Measurements from ENCODE around the gene GRIN2D.

Gene GRIN2D

DNA sequence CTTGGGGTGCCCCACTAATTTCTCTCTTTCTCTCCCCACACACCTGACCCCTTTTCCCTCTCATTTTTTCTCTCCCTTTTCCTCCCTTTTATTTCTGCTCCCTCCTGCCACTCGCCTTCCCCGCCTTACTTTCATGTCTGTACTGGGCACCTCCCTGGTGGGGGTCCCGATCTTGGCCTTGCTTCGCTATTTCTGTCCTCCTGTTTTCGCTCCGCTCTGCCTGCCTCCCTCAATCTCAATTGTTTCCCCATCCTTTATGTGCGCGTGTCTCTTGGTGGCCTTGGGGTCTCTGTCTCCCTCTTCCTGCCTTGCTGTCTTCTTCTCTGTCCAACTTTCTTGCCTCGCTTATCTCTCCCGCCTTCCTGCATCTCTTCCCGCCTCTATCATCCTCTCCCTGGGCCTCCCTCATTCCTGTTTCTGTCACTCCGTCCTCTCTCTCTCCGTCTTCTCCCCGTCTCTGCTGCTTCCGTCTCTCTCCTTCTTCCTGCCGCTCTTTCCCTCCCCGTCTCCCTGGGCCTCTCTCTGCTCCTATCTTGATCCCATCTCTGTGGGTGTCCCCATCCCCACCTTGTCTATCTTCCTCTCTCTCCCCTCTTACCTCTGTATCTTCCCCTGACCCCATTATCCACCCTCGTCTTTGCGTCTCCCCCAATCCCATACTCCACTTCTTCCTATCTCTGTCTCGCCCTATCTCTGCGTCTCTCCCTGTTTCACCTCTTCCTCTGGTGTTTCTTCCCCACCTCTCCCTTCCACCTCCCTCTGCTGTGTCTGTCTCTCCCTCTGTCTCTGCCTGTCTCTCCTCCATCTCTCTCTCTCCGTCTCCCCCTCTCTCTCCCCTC, 4.0 kb downstream of the GRIN2D start:
- DNase-seq (ENCODE audit: low spot score): no peak

DNA sequence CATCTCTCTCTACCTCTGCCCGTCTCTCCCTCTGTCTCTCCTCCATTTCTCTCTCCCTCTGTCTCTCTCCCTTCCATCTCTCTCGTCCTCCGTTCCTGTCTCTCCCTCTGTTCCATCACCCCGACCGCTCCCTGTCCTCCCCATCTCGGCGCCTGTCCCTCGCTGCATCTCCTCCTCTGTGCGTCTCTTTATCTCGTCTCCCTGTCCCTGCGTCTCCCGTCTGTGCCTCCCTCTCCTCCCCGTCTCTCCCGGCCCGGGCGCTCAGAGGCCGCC, 4.6 kb downstream of the GRIN2D start:
- DNase-seq (ENCODE audit: low spot score): no peak

DNA sequence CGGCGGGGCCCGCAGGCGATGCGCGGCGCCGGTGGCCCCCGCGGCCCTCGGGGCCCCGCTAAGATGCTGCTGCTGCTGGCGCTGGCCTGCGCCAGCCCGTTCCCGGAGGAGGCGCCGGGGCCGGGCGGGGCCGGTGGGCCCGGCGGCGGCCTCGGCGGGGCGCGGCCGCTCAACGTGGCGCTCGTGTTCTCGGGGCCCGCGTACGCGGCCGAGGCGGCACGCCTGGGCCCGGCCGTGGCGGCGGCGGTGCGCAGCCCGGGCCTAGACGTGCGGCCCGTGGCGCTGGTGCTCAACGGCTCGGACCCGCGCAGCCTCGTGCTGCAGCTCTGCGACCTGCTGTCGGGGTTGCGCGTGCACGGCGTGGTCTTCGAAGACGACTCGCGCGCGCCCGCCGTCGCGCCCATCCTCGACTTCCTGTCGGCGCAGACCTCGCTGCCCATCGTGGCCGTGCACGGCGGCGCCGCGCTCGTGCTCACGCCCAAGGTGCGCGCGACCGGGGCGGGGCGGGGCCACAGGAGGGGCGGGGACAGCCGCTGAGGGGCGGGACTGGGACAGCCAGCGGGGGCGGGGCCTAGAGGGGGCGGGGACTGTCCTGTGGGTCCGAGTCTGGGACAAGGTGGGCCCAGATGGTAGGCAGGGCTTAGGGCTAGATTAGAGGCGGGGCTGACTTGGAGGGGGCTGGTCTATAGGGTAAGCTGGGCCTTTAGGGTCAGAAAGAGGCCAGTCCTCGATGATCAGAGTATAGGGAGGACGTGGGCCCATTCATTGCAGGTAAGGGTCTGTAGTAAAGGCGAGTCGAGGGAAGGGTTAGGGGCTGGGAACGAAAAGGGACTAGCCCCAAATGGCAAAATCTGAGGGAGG, 5.1 kb downstream of the GRIN2D start:
- DNase-seq (ENCODE audit: low spot score): no peak

DNA sequence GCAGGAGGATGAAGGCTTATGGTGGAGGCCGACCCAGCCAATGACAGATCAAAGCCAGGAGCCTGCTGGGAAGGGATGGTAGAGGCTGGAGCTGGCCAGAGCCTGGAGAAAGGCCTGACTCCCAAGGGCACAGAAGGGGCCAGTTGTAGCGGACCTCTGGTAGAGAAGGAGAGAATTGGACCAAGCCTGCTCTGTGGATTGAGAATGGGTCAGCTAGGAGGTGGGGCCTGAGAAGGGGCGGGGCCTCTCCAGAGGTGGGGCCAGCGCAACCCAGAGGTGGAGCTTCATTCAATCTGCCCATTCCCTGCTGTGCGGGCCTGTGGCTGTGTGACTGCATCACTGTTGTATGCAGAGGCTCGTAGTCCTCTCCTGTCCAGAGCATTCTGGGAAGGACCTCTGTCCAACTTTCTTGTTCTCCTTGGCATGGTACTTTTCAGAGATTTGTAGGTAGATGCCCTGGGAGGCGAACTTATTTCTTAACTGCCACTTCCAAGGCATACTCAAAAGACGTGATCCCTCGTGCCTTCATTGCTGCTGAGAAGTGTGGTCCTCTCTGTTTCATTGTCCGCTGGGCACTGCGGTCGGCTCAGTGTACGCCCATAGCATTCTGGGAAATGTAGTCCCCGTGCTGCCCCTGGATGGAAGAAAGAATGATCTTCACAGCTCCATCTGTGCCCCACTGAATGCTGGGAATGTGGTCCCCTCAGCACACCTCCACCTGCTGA, 6.7 kb downstream of the GRIN2D start:
- no peak for DNase-seq (ENCODE audit: low spot score)

DNA sequence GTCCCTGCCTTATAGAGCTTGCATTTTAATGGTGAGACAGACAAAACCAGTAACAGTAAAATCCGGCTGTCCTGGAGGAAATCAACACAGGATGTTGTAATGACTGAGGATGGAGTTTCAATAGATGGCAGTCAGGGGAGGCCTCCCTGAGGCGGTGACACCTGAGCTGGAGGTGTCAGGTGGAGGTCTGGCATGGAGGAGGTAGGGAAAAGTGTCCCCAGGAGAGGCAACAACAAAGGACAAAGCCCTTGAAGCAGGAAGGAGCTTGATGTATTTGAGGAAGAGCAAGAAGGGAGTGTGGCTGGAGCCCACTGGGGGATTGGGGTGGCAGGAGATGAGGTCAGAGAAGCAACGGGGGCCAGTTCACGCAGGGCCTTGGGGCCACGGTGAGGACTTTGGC, 7.8 kb downstream of the GRIN2D start:
- no peak for DNase-seq (ENCODE audit: low spot score)

DNA sequence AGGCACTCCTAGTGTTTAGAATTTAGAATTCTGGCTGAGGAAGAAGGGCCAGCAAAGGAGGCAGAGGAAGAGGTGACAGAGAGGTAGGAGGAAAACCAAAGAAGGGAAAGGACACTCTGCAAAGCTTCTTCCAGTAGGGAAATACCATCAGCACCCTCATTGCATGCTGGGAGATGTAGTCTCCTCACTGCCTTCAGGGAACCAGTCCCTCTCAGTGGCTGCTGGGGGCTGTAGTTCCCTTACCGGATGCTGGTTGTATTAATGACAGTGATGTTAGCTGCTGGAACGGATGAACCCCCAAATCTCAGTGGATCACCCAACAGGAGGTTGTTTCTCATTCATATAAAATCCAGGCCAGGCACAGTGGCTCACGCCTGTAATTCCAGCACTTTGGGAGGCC, 10.1 kb downstream of the GRIN2D start:
- no peak for DNase-seq (ENCODE audit: low spot score)

DNA sequence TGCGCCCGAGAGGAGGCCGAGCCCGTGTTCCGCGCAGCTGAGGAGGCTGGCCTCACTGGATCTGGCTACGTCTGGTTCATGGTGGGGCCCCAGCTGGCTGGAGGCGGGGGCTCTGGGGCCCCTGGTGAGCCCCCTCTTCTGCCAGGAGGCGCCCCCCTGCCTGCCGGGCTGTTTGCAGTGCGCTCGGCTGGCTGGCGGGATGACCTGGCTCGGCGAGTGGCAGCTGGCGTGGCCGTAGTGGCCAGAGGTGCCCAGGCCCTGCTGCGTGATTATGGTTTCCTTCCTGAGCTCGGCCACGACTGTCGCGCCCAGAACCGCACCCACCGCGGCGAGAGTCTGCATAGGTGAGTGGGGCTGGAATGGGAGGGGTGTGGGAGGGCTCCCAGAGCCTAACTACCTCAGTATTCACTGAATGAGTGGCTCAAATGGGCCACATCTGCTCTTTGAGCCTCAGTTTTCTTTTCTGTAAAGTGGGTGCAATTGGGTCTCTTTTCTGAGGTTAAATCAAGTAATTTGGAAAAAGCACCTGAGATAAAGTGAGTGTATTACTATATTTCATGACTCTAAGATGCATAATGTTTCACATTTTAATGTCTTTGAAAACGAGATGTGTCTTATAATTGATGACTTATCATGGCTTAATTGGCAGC, 11.7 kb downstream of the GRIN2D start:
- no peak for DNase-seq (ENCODE audit: low spot score)

DNA sequence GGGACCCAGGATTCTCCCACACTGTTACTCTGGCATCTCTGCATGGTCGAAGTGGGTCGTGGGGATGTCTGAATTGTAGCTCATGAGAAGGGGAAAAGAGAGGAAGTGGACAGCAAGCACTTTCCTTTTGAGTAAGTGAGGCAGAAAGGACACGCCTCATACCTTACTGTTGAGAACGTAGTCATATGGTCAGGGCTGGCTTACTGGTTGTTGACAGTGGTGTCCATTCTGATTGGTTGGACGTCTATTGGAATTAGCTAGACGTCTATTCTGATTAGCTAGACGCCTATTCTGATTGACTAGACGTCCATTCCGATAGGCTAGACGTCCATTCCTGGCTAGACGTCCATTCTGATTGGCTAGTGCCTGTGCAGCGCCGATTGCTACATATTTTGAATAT, 12.4 kb downstream of the GRIN2D start:
- DNase-seq (ENCODE audit: low spot score): no peak

DNA sequence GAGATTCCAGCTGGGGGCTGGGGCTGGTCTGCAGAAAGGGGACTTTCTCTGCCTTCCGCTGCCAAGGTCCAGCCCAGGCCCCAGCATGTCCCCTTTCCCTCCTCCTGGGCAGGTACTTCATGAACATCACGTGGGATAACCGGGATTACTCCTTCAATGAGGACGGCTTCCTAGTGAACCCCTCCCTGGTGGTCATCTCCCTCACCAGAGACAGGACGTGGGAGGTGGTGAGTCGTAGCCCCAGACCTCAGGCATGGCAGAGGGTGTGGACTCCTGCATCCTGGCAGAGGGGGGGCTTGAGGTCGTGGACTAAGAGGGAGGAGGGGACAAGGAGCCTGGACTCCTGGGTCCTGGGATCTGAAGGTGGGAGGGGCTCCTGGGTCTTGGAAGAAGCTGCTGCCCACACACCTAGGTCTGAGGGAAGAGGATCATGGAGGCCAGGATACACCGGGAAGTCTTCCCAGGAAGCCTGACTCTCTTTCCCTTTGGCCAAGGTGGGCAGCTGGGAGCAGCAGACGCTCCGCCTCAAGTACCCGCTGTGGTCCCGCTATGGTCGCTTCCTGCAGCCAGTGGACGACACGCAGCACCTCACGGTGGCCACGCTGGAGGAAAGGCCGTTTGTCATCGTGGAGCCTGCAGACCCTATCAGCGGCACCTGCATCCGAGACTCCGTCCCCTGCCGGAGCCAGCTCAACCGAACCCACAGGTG, 20.6 kb downstream of the GRIN2D start:
- no peak for DNase-seq (ENCODE audit: low spot score)

DNA sequence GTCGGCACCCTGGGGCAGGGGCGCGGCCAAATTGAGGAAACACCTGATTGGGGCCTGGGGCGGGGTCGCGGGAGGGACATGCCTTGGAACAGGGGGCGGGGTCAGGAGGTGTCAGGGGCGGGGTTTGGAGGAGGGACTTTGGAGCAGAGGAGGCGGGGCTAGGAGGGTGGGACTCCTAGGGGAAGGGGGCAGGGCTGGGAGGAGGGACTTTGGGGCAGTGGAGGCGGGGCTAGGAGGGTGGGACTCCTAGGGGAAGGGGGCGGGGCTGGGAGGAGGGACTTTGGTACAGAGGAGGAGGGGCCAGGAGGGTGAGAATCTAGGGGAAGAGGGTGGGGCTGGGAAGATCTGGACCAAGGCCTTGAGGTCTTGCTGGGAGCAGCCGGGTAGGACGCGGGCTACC, 21.9 kb downstream of the GRIN2D start:
- peak; percentile 20 for DNase-seq (ENCODE audit: low spot score)

DNA sequence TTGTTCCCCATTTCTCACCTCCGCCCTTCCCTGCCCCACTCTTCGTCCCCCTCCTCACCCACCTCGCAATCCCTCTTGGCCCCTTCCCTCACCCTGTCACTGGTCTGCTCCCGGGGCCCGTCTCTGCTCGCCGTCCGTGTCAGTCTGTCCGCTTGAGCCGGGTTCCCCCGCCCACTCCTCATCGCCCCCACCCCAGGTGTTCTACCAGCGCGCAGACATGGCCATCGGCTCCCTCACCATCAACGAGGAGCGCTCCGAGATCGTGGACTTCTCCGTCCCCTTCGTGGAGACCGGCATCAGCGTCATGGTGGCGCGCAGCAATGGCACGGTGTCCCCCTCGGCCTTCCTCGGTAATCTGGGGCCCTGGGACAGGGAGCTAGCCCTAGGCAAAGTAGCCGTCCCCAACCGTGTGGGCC, 22.3 kb downstream of the GRIN2D start:
- no peak for DNase-seq (ENCODE audit: low spot score)

DNA sequence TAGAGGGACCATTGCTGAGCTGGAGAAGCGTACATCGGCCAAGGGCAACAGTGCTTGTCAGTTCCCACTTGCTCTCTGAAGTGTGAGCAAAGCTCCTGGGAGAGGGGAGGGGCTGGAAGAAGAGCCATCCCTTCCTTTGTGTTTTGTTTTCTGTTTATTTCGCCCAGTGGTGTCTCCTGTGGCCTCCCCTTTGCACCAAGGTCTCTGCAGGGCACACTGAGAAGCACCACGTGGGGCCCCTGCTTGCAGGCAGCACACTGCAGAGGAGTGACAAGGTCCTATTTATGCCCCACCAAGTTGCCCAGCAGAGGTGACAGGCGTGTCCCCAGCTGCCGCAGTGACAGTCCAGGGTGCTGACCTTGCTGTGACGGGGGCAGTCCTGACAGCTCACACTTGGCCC, 24.0 kb downstream of the GRIN2D start:
- no peak for DNase-seq (ENCODE audit: low spot score)

DNA sequence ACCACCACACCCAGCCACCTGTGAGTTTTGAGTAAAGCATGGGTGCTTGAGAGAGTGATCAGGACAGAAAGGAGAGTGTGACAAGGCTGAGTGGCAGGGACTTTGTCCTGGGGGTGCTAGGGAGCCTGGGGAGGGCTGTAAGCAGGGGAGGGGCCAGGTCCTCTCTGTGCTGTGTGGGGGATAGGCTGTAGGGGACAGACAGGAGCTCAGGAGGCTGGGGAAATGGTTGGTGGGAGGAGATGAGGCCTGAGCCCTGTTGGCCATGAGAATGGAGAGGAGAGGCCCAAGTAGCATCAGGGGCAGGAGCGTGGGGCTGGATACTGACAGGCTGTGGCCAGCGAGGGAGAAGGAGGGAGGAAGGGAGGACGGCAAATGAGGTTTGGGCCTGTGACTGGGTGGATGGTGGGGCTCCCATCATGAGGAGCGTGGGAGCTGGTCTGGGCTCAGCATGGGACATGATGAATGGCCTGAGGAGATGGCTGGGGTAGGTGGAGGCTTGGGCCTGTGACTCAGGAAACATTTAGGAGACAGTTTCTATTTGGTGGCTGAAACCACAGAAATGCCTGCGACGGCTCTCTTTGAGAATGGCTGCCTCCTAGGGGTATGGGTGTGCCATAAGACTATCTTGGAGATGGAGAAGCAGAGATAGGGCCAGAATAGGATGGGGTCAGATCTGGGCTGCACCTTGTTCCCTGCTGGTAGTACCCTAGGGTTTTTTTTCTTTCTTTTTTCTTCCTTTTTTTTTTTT, 25.0 kb downstream of the GRIN2D start:
- no peak for DNase-seq (ENCODE audit: low spot score)

DNA sequence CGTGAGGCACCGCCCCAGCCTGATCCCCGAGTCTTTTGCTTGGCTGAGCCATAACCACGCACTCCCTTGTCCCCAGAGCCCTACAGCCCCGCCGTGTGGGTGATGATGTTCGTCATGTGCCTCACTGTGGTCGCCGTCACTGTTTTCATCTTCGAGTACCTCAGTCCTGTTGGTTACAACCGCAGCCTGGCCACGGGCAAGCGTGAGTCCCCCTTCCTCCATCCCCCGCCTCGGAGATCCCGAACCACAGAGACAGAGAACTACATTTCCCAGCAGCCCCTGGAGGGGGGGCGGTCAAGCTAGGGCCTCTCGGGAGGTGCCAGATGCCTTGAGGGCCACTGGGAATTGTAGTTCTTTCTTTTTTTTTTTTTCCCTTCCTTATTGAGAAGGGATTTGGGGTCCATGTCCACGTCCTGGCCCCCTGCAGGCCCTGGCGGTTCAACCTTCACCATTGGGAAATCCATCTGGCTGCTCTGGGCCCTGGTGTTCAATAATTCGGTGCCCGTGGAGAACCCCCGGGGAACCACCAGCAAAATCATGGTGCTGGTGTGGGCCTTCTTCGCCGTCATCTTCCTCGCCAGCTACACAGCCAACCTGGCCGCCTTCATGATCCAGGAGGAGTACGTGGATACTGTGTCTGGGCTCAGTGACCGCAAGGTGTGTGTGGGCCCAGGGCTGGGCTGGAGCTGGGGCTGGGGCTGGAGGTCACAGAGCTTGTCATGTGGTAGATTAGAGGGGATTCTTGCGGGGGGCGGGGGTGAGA, 25.9 kb downstream of the GRIN2D start:
- peak; percentile 46 for DNase-seq (ENCODE audit: low spot score)

DNA sequence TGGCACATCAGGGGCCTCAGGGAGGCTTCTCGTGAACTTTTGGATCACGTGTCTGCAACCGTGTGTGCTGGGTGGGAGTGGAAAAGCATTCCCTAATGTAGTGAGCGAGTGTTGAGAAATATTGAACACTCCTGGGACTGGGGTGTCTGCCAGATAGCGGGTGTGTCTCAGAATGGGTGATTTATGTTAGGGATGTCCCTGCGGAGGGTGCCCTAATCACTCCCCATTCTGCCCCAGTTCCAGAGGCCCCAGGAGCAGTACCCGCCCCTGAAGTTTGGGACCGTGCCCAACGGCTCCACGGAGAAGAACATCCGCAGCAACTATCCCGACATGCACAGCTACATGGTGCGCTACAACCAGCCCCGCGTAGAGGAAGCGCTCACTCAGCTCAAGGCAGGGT, 28.1 kb downstream of the GRIN2D start:
- DNase-seq (ENCODE audit: low spot score): no peak

DNA sequence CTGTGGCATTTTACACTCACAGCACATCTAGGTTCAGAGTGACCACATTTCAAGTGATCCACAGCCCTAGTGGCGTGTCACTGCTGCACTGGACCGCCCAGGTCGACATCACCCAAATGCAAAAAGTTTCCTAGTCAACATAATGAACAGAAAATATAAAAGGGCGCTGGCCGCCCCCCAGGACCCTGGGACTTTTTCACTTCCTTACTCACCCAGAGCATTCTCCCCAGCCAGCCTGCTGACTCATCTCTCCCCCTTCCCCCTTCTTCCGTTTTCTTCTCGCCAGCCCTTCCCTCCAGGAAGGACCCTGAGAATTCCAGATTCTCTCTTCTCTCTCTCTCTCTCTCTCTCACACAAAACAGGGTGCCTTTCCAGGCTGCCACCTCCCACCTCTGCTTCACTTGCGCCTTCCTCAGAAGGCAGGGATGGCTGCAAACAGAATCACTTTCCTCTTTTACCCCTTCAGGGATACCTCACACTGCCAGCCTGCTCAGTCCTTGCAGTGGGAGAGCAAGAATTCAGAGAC, 31.3 kb downstream of the GRIN2D start:
- no peak for DNase-seq (ENCODE audit: low spot score)

DNA sequence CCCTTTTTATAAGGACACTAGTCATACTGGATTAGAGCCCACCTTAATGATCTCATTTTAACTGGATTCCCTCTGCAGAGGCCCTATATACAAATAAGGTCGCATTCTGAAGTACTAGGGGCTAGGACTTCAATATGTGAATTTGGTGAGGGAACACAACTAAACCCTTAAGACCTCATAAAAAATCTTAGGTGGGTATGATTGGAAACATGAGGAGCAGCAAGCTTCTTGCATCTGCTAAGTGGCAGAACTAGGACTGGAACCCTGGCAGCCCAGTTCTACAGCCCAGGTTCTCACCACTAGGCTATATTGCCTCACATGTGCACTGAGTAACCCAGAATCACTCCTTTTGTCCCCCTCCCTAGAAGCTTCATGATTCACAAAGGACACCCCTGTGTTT, 35.2 kb downstream of the GRIN2D start:
- DNase-seq (ENCODE audit: low spot score): no peak

DNA sequence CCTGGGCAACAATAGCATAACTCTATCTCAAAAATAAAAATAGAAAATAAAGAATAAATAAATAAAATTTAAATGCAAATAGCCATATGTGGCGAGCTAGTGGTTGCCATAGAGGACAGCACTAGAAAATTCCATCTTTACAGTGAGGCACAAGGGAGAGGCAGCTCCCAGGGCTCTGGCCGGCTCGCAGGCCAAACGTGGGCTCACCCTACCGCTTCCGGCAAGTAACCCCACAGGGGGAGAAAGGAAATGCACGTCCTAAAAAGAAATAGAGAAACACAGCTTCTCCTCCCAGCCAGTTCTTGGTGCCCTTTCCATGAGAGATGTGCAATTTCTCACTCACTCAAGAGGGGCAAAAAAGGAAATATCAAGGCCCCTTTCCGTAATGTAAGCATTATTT, 39.9 kb downstream of the GRIN2D start:
- DNase-seq (ENCODE audit: low spot score): no peak

DNA sequence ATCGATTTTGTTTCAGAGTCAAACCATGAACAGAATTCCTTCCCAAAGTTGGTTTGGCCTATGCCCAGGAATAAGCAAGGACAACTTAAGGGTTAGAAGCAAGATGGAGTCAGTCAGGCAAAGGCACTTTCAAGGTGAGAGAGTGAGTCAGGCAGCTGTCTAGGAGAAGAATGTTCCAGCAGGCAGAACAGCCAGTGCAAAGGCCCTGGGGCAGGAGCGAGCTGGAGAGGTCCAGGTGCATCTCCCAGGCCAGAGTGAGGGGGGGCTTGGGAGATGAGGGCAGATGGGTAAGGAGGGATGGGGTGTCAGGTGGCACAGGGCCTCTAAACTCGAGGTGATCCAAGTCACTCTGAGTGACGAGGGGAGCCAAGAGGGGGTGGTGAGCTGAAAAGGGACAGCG, 43.1 kb downstream of the GRIN2D start:
- DNase-seq (ENCODE audit: low spot score): no peak
